ENCODE measurements around the gene HOXA6. TPM values are rescaled to one million over a fixed set of nuclear protein-coding genes. Genes with fewer than 3 reads are reported as not detected.

Gene HOXA6
- total and polyA plus RNA-seq, 10 of the 15 experiments (the other 5 are each of a cell fraction or from before 2014, with no cell fraction given) = 0.08 TPM; not detected in 9

GRCh38 chr7:27171637-27172314, 24.2 kb upstream of the HOXA6 start:
- H3K4me3 ChIP-seq = no peak overlapping the region
- H3K79me2 ChIP-seq (ENCODE audit: control insufficient read depth, insufficient read depth, low read length) = no peaks in the 10 kb centered on the region
- no peak for FAIRE-seq
- in situ Hi-C loops (cut with MboI) (loop anchor here (25.0 kb wide), 1 partner anchor 1084 kb away; no protein-coding TSS in a partner anchor), intact Hi-C loops (cut with micrococcal nuclease; ENCODE audit: unreplicated experiment) (no loop called here)
- no peaks in the 10 kb centered on the region; the same call in 2 of the 3 replicates for H3K9me3 ChIP-seq (replicated peaks; ENCODE audit: control insufficient read depth, insufficient read depth, low read length)
- no peaks in the 10 kb centered on the region for H3K4me1 ChIP-seq (ENCODE audit: control insufficient read depth, insufficient read depth, low read length)
- SMC1A ChIA-PET (ENCODE audit: uncharacterized antibody, unreplicated experiment) = no interaction called here
- no peak for DNase-seq (ENCODE audit: low read depth, low spot score)
- RAD21 ChIA-PET (ENCODE audit: unreplicated experiment) = no interaction called here
- 21% methylated on average over 30 of the region's 30 CpGs for WGBS (ENCODE audit: insufficient coverage, insufficient replicate concordance, low lambda C conversion rate, missing lambda C conversion rate)
- H3K27me3 ChIP-seq (replicated peaks in 1 of 2; ENCODE audit: control insufficient read depth in 2 of 2, insufficient read depth in 2 of 2, low read length in 1 of 2) = peaks cover 26 to 33% of the 10 kb centered on the region in 2 experiments
- CTCF ChIA-PET = no interaction called here
- no peak overlapping the region for H3K27ac ChIP-seq (ENCODE audit: control insufficient read depth, insufficient read depth)
- H4K20me1 ChIP-seq (ENCODE audit: control insufficient read depth, insufficient read depth) = no peaks in the 10 kb centered on the region
- H3K9ac ChIP-seq (ENCODE audit: control insufficient read depth, insufficient read depth, low read length) = no peak overlapping the region
- no peaks in the 10 kb centered on the region; a peak in 1 of 4 replicates for H3K36me3 ChIP-seq (ENCODE audit: control insufficient read depth in 2 of 2, insufficient read depth in 2 of 2, low read length in 1 of 2)
- no TSS peak for BruUV-seq (replicated peaks)
- ATAC-seq = peak; percentile 48; the same call in 2 of the 3 replicates
- TF ChIP-seq, protein P1, sequence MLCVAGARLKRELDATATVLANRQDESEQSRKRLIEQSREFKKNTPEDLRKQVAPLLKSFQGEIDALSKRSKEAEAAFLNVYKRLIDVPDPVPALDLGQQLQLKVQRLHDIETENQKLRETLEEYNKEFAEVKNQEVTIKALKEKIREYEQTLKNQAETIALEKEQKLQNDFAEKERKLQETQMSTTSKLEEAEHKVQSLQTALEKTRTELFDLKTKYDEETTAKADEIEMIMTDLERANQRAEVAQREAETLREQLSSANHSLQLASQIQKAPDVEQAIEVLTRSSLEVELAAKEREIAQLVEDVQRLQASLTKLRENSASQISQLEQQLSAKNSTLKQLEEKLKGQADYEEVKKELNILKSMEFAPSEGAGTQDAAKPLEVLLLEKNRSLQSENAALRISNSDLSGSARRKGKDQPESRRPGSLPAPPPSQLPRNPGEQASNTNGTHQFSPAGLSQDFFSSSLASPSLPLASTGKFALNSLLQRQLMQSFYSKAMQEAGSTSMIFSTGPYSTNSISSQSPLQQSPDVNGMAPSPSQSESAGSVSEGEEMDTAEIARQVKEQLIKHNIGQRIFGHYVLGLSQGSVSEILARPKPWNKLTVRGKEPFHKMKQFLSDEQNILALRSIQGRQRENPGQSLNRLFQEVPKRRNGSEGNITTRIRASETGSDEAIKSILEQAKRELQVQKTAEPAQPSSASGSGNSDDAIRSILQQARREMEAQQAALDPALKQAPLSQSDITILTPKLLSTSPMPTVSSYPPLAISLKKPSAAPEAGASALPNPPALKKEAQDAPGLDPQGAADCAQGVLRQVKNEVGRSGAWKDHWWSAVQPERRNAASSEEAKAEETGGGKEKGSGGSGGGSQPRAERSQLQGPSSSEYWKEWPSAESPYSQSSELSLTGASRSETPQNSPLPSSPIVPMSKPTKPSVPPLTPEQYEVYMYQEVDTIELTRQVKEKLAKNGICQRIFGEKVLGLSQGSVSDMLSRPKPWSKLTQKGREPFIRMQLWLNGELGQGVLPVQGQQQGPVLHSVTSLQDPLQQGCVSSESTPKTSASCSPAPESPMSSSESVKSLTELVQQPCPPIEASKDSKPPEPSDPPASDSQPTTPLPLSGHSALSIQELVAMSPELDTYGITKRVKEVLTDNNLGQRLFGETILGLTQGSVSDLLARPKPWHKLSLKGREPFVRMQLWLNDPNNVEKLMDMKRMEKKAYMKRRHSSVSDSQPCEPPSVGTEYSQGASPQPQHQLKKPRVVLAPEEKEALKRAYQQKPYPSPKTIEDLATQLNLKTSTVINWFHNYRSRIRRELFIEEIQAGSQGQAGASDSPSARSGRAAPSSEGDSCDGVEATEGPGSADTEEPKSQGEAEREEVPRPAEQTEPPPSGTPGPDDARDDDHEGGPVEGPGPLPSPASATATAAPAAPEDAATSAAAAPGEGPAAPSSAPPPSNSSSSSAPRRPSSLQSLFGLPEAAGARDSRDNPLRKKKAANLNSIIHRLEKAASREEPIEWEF (IDR thresholded peaks at IDR 0.05; ENCODE audit: insufficient replicate concordance, low read depth, low read length) = no peak
- TF ChIP-seq MEF2B (IDR thresholded peaks at IDR 0.05; ENCODE audit: partially characterized antibody, poor library complexity, severe bottlenecking) = no peak
- no peak for TF ChIP-seq IRF4 (IDR thresholded peaks at IDR 0.05; ENCODE audit: low read depth, low read length)
- TF ChIP-seq BHLHE40 (IDR thresholded peaks at IDR 0.05; ENCODE audit: borderline replicate concordance in 1 of 2, low read depth in 2 of 2, low read length in 1 of 2) = no peak
- TF ChIP-seq, protein P2, sequence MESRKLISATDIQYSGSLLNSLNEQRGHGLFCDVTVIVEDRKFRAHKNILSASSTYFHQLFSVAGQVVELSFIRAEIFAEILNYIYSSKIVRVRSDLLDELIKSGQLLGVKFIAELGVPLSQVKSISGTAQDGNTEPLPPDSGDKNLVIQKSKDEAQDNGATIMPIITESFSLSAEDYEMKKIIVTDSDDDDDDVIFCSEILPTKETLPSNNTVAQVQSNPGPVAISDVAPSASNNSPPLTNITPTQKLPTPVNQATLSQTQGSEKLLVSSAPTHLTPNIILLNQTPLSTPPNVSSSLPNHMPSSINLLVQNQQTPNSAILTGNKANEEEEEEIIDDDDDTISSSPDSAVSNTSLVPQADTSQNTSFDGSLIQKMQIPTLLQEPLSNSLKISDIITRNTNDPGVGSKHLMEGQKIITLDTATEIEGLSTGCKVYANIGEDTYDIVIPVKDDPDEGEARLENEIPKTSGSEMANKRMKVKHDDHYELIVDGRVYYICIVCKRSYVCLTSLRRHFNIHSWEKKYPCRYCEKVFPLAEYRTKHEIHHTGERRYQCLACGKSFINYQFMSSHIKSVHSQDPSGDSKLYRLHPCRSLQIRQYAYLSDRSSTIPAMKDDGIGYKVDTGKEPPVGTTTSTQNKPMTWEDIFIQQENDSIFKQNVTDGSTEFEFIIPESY (IDR thresholded peaks at IDR 0.05) = no peak
- TF ChIP-seq SP1 (IDR thresholded peaks at IDR 0.05; ENCODE audit: low read depth, low read length) = no peak
- TF ChIP-seq, protein P3, sequence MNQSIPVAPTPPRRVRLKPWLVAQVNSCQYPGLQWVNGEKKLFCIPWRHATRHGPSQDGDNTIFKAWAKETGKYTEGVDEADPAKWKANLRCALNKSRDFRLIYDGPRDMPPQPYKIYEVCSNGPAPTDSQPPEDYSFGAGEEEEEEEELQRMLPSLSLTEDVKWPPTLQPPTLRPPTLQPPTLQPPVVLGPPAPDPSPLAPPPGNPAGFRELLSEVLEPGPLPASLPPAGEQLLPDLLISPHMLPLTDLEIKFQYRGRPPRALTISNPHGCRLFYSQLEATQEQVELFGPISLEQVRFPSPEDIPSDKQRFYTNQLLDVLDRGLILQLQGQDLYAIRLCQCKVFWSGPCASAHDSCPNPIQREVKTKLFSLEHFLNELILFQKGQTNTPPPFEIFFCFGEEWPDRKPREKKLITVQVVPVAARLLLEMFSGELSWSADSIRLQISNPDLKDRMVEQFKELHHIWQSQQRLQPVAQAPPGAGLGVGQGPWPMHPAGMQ (IDR thresholded peaks at IDR 0.05; ENCODE audit: borderline replicate concordance) = no peak
- TF ChIP-seq ZNF207 (IDR thresholded peaks at IDR 0.05; ENCODE audit: borderline replicate concordance) = no peak
- TF ChIP-seq PML (IDR thresholded peaks at IDR 0.05; ENCODE audit: low read length) = no peak
- TF ChIP-seq MLLT1 (IDR thresholded peaks at IDR 0.05) = no peak
- no peak for TF ChIP-seq SRF (IDR thresholded peaks at IDR 0.05; ENCODE audit: low read depth in 2 of 2, low read length in 2 of 2)
- TF ChIP-seq STAT3 (IDR thresholded peaks at IDR 0.05; ENCODE audit: low read depth, low read length) = no peak
- TF ChIP-seq NFYA (IDR thresholded peaks at IDR 0.05; ENCODE audit: borderline replicate concordance, low read depth, low read length) = no peak
- POLR2A ChIA-PET = no interaction called here
- H2AFZ ChIP-seq (ENCODE audit: control insufficient read depth, low read depth, low read length) = no peak overlapping the region
- no peak overlapping the region for H3K4me2 ChIP-seq (ENCODE audit: control insufficient read depth, insufficient read depth)

All from GM12878 (cell line).